Heart left ventricle (tissue), 16 donors: ENCODE results near the gene CDK6. TPM values are rescaled to one million over a fixed set of nuclear protein-coding genes. Genes with fewer than 3 reads are reported as not detected.

Source experiments
- ATAC-seq, 4 donors: fragments of 200-7000 bp; cut with Tn5 transposase; one replicate each; pipeline ENCODE4 v1.9.1; 2020 to 2022; ENCODE audit warnings: moderate library complexity in 4 of 4, mild to moderate bottlenecking in 3 of 4, moderate number of reproducible peaks in 1 of 4
- DNase-seq, 5 donors: peaks; one replicate each; pipeline ENCODE4 v3.0.0-alpha.2; 2020
- H3K27ac ChIP-seq, 12 donors: fragments of 200-600 bp; sonication (generic) in 4 of 12; one replicate each; pipeline versions ENCODE4 v1.5.0 to v1.8.0; 2016 to 2022; ENCODE audit warnings: mild to moderate bottlenecking in 2 of 12
- H3K27me3 ChIP-seq, 9 donors: fragments of 200-600 bp; sonication (generic) in 2 of 9; one replicate each; pipeline versions ENCODE4 v1.5.1 to v1.8.0; 2016 to 2022; ENCODE audit warnings: mild to moderate bottlenecking in 3 of 9
- H3K36me3 ChIP-seq, 9 donors: fragments of 200-600 bp; sonication (generic) in 2 of 9; one replicate each; pipeline versions ENCODE4 v1.5.0 to v1.8.0; 2018 to 2022; ENCODE audit warnings: mild to moderate bottlenecking in 2 of 9
- H3K4me1 ChIP-seq, 12 donors: fragments of 200-600 bp; sonication (generic) in 4 of 12; one replicate each; pipeline versions ENCODE4 v1.5.0 to v1.8.0; 2016 to 2022; ENCODE audit warnings: mild to moderate bottlenecking in 3 of 12
- H3K4me3 ChIP-seq, 12 donors: fragments of 200-600 bp; sonication (generic) in 4 of 12; one replicate each; pipeline versions ENCODE4 v1.5.0 to v1.8.0; 2017 to 2022; ENCODE audit warnings: mild to moderate bottlenecking in 9 of 12, moderate library complexity in 4 of 12
- H3K9me3 ChIP-seq, 12 donors: fragments of 200-600 bp; sonication (generic) in 4 of 12; one replicate each; pipeline versions ENCODE4 v1.5.0 to v1.8.0; 2016 to 2022; ENCODE audit warnings: mild to moderate bottlenecking in 1 of 12
- CTCF ChIP-seq, 12 donors: fragments of 200-600 bp; sonication (generic) in 4 of 12; IDR thresholded peaks; one replicate each; pipeline versions ENCODE4 v1.5.0 to v1.8.0; 2018 to 2022; ENCODE audit warnings: antibody characterized with exemption in 12 of 12, mild to moderate bottlenecking in 5 of 12
- POLR2A ChIP-seq, 2 donors: fragments of 450-650 bp; IDR thresholded peaks; one replicate each; pipeline ENCODE4 v1.6.1; 2017; ENCODE audit warnings: antibody characterized with exemption in 2 of 2, mild to moderate bottlenecking in 2 of 2, moderate library complexity in 2 of 2
- WGBS, 4 donors: extraction: QIAGEN DNeasy Blood & Tissue Kit in 2 of 4; methylation state at CpG; one replicate each; pipeline versions ENCODE4 v1.1.5 to v1.1.7; 2013 to 2018; 5-methylcytosine and 5-hydroxymethylcytosine counted together
- intact Hi-C, 10 donors: fragments of 100-400 bp; cut with DNase I; formaldehyde crosslinking; loops; one replicate each; pipeline versions ENCODE4 v1.11.1 to v1.14.2; 2022
- polyA plus RNA-seq, 2 donors: library from polyadenylated mRNA; stranded (reverse); fragments of 200-250 nt; gene quantifications; one replicate each; pipeline ENCODE4 v1.2.3, GENCODE V29; 2013
- total RNA-seq, 9 donors: library from RNA; depleted of rRNA in 2 of 9; stranded (reverse); fragments of >200 nt in 2 of 9; fragmentation: NEBNext Ultra II Directional in 3 of 9; extraction: Animal tissue kit (Norgen Biotek cat#: 25700) in 3 of 9; gene quantifications; one replicate each; pipeline versions ENCODE4 v1.1.0 to v1.2.4, GENCODE V29; 2016 to 2023
- donor health status: ischemic (EF 13 %, LVEDD 7.1; RV severe dilation, severe dysfunction).
- donor health status: healthy with polysubstance abuse.
- donor health status: DM: no; HTN: yes; CAD: no.
- donor health status: DM: no; HTN: no; CAD: no.
- donor health status: ischemic (EF 25% LVEDD 6.9; RV normal size, moderate dysfunction).
- donor health status: ischemic (EF 25% LVEDD 5.7; RV mildly dilated, moderate dysfunction).
- donor health status: healthy.
- donor health status: DM: yes; HTN: yes; CAD: no.
- donor health status: ischemic (EF 35%, LVEDD 5.7; RV mildly dilated, moderate dysfunction).
- donor health status: nonischemic (EF 11% LVEDD 7.7; RV severe dilation, severe dysfunction).
- donor health status: DM: yes; HTN: yes; CAD: no.
- donor health status: PGD.
- donor health status: ischemic (EF 29% LVEDD 5.4; RV normal size, mild dysfunction).
- donor health status: nonischemic (EF 23%, LVEDD 6.1; RV moderate dilation, normal function).

CDK6 gene
- total and polyA plus RNA-seq, 11 donors, result 2.2 to 40.5 (median 18.7) TPM

DNA sequence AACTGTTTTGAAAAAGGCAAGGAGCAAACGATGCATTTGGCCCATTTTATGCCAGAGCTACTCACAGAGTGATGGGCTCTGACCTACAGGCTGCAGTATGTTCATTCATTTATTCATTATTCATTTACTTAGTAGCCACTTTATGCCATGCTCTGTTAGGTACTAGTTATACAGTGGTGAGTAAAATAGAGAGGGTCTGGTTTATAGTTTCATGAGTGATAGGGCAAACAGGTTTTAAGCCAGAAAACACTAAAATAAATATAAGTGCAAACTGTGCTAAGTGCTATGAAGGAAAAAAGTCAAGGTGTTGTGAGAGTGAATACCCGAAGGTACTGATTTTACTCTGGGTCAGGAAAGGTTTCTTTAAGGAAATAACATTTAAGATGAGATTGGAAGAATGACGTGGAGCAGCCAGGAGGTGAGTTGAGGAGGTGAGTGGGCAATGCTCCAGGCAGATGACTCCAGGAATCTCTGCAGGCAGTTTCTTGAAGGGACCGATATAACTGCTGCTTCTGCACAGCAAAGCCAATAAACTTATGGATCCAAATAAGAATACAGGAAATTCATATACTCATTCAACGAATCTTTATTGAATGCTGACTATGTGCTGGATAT lies 189.3 kb downstream of the CDK6 start:
- WGBS, 4 donors, result 87 to 91% (median 88%) methylated on average over 5 of the region's 5 CpGs
- H3K36me3 ChIP-seq, result no peaks in the 10 kb centered on the region
- no peak for ATAC-seq
- DNase-seq, result no peak
- intact Hi-C loops, result no loop called here
- peaks cover 6 to 49% (median 24%) of the 10 kb centered on the region in 12 donors for H3K4me1 ChIP-seq
- no peak overlapping the region for H3K27ac ChIP-seq
- no peaks in the 10 kb centered on the region for H3K27me3 ChIP-seq
- H3K4me3 ChIP-seq, result no peak overlapping the region
- no peaks in the 10 kb centered on the region for H3K9me3 ChIP-seq
- TF ChIP-seq POLR2A (IDR thresholded peaks at IDR 0.05), result no peak
- TF ChIP-seq CTCF (IDR thresholded peaks at IDR 0.05), result no peak

- intact Hi-C loops, result no loop called here
- Histone ChIP-seq H3K4me1 (peaks cover 9 to 57% (median 24%) of the 10 kb centered on the region in 12 donors), H3K27ac (peak overlapping the region in 11 of 12 donors; percentile 1 to 66 (median 43)), H3K27me3 (no peaks in the 10 kb centered on the region), H3K9me3 (no peaks in the 10 kb centered on the region), H3K4me3 (peak overlapping the region in 1 of 12 donors; percentile 11), H3K36me3 (no peaks in the 10 kb centered on the region)
- WGBS, 4 donors, result 33 to 36% (median 34%) methylated on average over 11 of the region's 11 CpGs
- DNase-seq (peak in 2 of 5 donors; percentile 27 to 34), ATAC-seq (peak; percentile 1 to 66 (median 60))
- TF ChIP-seq POLR2A (IDR thresholded peaks at IDR 0.05), result no peak
- no peak for TF ChIP-seq CTCF (IDR thresholded peaks at IDR 0.05)
Measured at GRCh38 chr7:92645114-92646061, 191.0 kb downstream of the CDK6 start.

DNA sequence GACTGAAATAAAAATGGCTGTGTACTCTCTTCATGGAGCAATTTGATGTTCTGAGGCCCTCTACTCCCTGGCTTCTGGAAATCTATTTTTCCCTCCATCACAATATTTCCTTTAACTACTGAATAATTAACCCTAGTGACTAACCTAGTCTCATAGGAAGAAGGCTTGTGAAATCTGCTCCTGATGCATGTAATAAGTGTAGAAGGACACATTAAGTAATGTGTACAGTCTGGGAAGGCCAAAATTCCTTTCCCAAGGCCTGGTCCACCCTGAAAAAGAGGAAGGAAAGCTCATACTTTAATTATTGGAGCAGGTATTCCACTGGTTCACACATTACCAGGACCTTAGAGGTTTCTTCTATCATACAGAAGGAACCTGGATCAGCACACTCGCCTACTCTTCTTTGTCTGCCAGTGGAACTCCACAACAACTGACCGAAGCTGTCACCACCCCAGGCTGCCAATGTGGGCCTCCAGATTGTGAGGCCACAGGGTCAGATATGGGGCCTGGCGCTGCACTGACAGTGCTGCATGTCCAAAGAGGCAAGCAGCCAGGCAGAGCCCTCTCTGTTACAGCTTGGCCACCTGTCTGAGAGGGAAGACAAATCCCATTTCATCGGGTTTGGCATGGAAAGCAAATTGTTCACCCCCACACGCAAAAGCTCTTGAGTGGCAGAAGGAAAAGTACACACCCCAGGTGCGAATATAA lies 191.8 kb downstream of the CDK6 start:
- ATAC-seq (peak; percentile 91 to 94 (median 92)), DNase-seq (peak; percentile 54 to 87 (median 78))
- no peaks in the 10 kb centered on the region for H3K36me3 ChIP-seq
- H3K4me3 ChIP-seq, result peak overlapping the region in 1 of 12 donors; percentile 11
- H3K27me3 ChIP-seq, result no peaks in the 10 kb centered on the region
- no peaks in the 10 kb centered on the region for H3K9me3 ChIP-seq
- peak overlapping the region in 11 of 12 donors; percentile 1 to 66 (median 43) for H3K27ac ChIP-seq
- peaks cover 9 to 65% (median 24%) of the 10 kb centered on the region in 12 donors for H3K4me1 ChIP-seq
- intact Hi-C loops, result no loop called here
- no peak for TF ChIP-seq CTCF (IDR thresholded peaks at IDR 0.05)
- TF ChIP-seq POLR2A (IDR thresholded peaks at IDR 0.05), result no peak
- WGBS, 4 donors, result 40 to 59% (median 46%) methylated on average over 6 of the region's 6 CpGs
